HepG2 (cell line): Measurements from ENCODE around the gene BLVRB. TPM values are rescaled to one million over a fixed set of nuclear protein-coding genes. Genes with fewer than 3 reads are reported as not detected.

ENCODE experiments used
- ATRX ChIP-seq: sonication (generic); formaldehyde crosslinking; IDR thresholded peaks from 2 replicates; pipeline ENCODE4 v1.4.0; 2020; ENCODE audit warnings: missing genetic modification reagents, borderline replicate concordance
- FIP1L1 ChIP-seq: fragments of 200-400 bp; formaldehyde crosslinking; IDR thresholded peaks from 2 replicates; pipeline ENCODE4 v1.6.1; 2018; ENCODE audit warnings: low read depth, mild to moderate bottlenecking, low read length, moderate library complexity, borderline replicate concordance; ENCODE audit not compliant: insufficient read depth
- FOXP1 ChIP-seq, 2 experiments: fragments of 450-650 bp in 1 of 2; IDR thresholded peaks; 2 replicates each; pipeline ENCODE4 v1.6.1; 2017 to 2018; ENCODE audit warnings: antibody characterized with exemption in 1 of 2
- HDAC2 ChIP-seq: sonication (generic); formaldehyde crosslinking; IDR thresholded peaks from 2 replicates; pipeline ENCODE4 v1.4.0; 2020; ENCODE audit warnings: missing genetic modification reagents
- HMG20A ChIP-seq: IDR thresholded peaks from 2 replicates; pipeline ENCODE4 v1.6.1; 2016; ENCODE audit warnings: borderline replicate concordance
- RELA ChIP-seq: sonication (generic); formaldehyde crosslinking; IDR thresholded peaks from 2 replicates; pipeline ENCODE4 v1.4.0; 2020; ENCODE audit warnings: missing genetic modification reagents
- SIN3B ChIP-seq: fragments of 150-350 bp; IDR thresholded peaks from 2 replicates; pipeline ENCODE4 v1.6.1; 2014; ENCODE audit warnings: low read length
- SP1 ChIP-seq, 2 experiments: fragments of 450-650 bp in 1 of 2; sonication (generic) in 1 of 2; formaldehyde crosslinking in 1 of 2; IDR thresholded peaks; 2 replicates each; pipeline versions ENCODE4 v1.4.0 to v1.6.1; 2016 to 2020; ENCODE audit warnings: missing genetic modification reagents in 1 of 2
- ZNF235 ChIP-seq: sonication (generic); formaldehyde crosslinking; IDR thresholded peaks from 2 replicates; pipeline ENCODE4 v1.8.1; 2023; ENCODE audit warnings: mild to moderate bottlenecking, missing genetic modification reagents, borderline replicate concordance
- ZNF256 ChIP-seq: sonication (generic); formaldehyde crosslinking; conservative IDR thresholded peaks from 2 replicates; pipeline ENCODE4 v1.4.0; 2020; ENCODE audit warnings: missing genetic modification reagents
- ZNF30 ChIP-seq: sonication (generic); formaldehyde crosslinking; IDR thresholded peaks from 2 replicates; pipeline ENCODE4 v1.5.0; 2020; ENCODE audit warnings: mild to moderate bottlenecking, missing genetic modification reagents
- ZNF629 ChIP-seq: sonication (generic); formaldehyde crosslinking; conservative IDR thresholded peaks from 2 replicates; pipeline ENCODE4 v1.5.0; 2020; ENCODE audit warnings: missing genetic modification reagents
- ZNF768 ChIP-seq: sonication (generic); formaldehyde crosslinking; IDR thresholded peaks from 2 replicates; pipeline ENCODE4 v1.4.0; 2020; ENCODE audit warnings: missing genetic modification reagents
- polyA plus RNA-seq, 8 experiments: library from polyadenylated mRNA; depleted of rRNA in 3 of 8; stranded (reverse) in 7 of 8; unstranded in 1 of 8; fragments of >200 nt; fragmentation: Illumina TruSeq in 4 of 8; extraction: Trizol in 4 of 8; gene quantifications; 2 replicates each; pipeline versions ENCODE4 v1.2.1 to v1.2.3, GENCODE V29; 2011 to 2016; ENCODE audit warnings: low read depth in 4 of 8, missing spikeins in 1 of 8, mixed read lengths in 1 of 8; ENCODE audit not compliant: insufficient read depth in 1 of 8
- total RNA-seq, 5 experiments: library from RNA; depleted of rRNA; stranded (reverse); fragments of >200 nt; fragmentation: Illumina TruSeq; extraction: Trizol; gene quantifications; 2 replicates each; pipeline ENCODE4 v1.2.3, GENCODE V29; 2016; ENCODE audit warnings: low read depth in 1 of 5
- TF ChIP-seq, protein P1 (sequence below): sonication (generic); formaldehyde crosslinking; IDR thresholded peaks from 2 replicates; pipeline ENCODE4 v1.5.0; 2020; ENCODE audit warnings: missing genetic modification reagents
- TF ChIP-seq, protein P2 (sequence below): IDR thresholded peaks from 2 replicates; pipeline ENCODE4 v1.6.1; 2016; ENCODE audit warnings: missing compliant biosample characterization, missing genetic modification reagents, borderline replicate concordance
- TF ChIP-seq, protein P3 (sequence below): IDR thresholded peaks from 2 replicates; pipeline ENCODE4 v1.4.0; 2020; ENCODE audit warnings: mild to moderate bottlenecking, missing genetic modification reagents
- TF ChIP-seq, protein P4 (sequence below): sonication (generic); formaldehyde crosslinking; IDR thresholded peaks from 2 replicates; pipeline ENCODE4 v1.4.0; 2020; ENCODE audit warnings: missing genetic modification reagents, borderline replicate concordance
- TF ChIP-seq, protein P5 (sequence below): sonication (generic); formaldehyde crosslinking; IDR thresholded peaks from 2 replicates; pipeline ENCODE4 v1.4.0; 2020; ENCODE audit warnings: missing genetic modification reagents, low read depth, mild to moderate bottlenecking, borderline replicate concordance

Gene BLVRB
- total and polyA plus RNA-seq, 2 of the 13 experiments (the other 11 are each of a cell fraction or from before 2014, with no cell fraction given): 25.9 to 51.4 TPM

DNA sequence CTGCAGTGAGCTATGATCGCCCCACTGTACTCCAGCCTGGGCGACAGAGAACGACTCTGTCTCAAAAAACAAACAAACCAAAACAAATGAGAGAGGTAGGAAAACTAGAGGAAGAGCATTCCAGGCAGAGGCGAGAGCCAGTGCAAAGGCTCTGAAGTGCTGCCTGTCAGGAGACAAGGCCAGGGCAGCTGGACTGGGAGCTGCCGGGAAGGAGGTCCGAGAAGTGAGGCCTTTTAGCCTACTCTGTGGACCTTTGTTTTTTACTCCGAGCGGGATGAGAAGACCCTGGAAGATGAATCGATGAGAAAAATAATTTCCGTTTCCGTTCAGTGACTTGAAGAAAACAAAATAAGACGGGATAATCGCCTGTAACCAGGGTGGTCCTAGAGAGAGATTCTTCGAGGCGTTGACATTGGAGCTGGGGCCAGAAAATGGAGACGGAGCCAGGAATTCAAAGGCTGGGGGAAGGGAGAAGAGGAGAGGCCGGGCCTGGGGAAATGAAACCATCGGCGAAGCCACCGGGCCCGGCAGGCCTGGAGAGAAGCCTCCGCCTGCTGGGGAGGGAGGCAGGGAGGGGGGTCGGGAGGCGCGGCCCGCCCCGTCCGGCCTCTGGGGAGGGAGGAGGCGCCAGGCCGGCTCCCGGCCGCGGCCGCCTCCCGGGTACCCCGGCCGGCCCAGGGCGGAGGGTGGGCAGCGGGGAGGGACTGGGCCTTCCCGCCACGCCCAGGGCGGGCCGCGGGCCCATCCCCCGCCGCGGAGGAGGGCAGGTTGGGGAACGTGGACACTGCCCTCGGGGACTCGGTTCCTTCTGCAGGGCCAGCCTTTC, 31.9 kb downstream of the BLVRB start (continued):
- TF ChIP-seq, protein P1, sequence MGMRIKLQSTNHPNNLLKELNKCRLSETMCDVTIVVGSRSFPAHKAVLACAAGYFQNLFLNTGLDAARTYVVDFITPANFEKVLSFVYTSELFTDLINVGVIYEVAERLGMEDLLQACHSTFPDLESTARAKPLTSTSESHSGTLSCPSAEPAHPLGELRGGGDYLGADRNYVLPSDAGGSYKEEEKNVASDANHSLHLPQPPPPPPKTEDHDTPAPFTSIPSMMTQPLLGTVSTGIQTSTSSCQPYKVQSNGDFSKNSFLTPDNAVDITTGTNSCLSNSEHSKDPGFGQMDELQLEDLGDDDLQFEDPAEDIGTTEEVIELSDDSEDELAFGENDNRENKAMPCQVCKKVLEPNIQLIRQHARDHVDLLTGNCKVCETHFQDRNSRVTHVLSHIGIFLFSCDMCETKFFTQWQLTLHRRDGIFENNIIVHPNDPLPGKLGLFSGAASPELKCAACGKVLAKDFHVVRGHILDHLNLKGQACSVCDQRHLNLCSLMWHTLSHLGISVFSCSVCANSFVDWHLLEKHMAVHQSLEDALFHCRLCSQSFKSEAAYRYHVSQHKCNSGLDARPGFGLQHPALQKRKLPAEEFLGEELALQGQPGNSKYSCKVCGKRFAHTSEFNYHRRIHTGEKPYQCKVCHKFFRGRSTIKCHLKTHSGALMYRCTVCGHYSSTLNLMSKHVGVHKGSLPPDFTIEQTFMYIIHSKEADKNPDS (CRISPR knock-in tag): no peak
- TF ChIP-seq ATRX (CRISPR knock-in tag) (no peak), ZNF256 (CRISPR knock-in tag) (no peak), ZNF30 (CRISPR knock-in tag) (no peak), FOXP1 (IDR thresholded peaks at IDR 0.05) (no peak), FOXP1 (CRISPR knock-in tag; IDR thresholded peaks at IDR 0.05) (no peak), HMG20A (CRISPR knock-in tag) (no peak), ZNF235 (CRISPR knock-in tag) (no peak), SP1 (IDR thresholded peaks at IDR 0.05) (no peak), SP1 (CRISPR knock-in tag; IDR thresholded peaks at IDR 0.05) (peak; percentile 65), RELA (CRISPR knock-in tag) (no peak), SIN3B (no peak), HDAC2 (peak; percentile 46), ZNF629 (CRISPR knock-in tag) (no peak; the same call in 1 of the 2 replicates), ZNF768 (CRISPR knock-in tag) (peak; percentile 53), FIP1L1 (no peak)
- TF ChIP-seq, protein P2, sequence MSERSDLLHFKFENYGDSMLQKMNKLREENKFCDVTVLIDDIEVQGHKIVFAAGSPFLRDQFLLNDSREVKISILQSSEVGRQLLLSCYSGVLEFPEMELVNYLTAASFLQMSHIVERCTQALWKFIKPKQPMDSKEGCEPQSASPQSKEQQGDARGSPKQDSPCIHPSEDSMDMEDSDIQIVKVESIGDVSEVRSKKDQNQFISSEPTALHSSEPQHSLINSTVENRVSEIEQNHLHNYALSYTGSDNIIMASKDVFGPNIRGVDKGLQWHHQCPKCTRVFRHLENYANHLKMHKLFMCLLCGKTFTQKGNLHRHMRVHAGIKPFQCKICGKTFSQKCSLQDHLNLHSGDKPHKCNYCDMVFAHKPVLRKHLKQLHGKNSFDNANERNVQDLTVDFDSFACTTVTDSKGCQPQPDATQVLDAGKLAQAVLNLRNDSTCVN (CRISPR knock-in tag): no peak
- TF ChIP-seq, protein P3, sequence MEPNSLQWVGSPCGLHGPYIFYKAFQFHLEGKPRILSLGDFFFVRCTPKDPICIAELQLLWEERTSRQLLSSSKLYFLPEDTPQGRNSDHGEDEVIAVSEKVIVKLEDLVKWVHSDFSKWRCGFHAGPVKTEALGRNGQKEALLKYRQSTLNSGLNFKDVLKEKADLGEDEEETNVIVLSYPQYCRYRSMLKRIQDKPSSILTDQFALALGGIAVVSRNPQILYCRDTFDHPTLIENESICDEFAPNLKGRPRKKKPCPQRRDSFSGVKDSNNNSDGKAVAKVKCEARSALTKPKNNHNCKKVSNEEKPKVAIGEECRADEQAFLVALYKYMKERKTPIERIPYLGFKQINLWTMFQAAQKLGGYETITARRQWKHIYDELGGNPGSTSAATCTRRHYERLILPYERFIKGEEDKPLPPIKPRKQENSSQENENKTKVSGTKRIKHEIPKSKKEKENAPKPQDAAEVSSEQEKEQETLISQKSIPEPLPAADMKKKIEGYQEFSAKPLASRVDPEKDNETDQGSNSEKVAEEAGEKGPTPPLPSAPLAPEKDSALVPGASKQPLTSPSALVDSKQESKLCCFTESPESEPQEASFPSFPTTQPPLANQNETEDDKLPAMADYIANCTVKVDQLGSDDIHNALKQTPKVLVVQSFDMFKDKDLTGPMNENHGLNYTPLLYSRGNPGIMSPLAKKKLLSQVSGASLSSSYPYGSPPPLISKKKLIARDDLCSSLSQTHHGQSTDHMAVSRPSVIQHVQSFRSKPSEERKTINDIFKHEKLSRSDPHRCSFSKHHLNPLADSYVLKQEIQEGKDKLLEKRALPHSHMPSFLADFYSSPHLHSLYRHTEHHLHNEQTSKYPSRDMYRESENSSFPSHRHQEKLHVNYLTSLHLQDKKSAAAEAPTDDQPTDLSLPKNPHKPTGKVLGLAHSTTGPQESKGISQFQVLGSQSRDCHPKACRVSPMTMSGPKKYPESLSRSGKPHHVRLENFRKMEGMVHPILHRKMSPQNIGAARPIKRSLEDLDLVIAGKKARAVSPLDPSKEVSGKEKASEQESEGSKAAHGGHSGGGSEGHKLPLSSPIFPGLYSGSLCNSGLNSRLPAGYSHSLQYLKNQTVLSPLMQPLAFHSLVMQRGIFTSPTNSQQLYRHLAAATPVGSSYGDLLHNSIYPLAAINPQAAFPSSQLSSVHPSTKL (CRISPR knock-in tag): no peak
- TF ChIP-seq, protein P4, sequence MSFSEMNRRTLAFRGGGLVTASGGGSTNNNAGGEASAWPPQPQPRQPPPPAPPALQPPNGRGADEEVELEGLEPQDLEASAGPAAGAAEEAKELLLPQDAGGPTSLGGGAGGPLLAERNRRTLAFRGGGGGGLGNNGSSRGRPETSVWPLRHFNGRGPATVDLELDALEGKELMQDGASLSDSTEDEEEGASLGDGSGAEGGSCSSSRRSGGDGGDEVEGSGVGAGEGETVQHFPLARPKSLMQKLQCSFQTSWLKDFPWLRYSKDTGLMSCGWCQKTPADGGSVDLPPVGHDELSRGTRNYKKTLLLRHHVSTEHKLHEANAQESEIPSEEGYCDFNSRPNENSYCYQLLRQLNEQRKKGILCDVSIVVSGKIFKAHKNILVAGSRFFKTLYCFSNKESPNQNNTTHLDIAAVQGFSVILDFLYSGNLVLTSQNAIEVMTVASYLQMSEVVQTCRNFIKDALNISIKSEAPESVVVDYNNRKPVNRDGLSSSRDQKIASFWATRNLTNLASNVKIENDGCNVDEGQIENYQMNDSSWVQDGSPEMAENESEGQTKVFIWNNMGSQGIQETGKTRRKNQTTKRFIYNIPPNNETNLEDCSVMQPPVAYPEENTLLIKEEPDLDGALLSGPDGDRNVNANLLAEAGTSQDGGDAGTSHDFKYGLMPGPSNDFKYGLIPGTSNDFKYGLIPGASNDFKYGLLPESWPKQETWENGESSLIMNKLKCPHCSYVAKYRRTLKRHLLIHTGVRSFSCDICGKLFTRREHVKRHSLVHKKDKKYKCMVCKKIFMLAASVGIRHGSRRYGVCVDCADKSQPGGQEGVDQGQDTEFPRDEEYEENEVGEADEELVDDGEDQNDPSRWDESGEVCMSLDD (CRISPR knock-in tag): no peak
- TF ChIP-seq, protein P5, sequence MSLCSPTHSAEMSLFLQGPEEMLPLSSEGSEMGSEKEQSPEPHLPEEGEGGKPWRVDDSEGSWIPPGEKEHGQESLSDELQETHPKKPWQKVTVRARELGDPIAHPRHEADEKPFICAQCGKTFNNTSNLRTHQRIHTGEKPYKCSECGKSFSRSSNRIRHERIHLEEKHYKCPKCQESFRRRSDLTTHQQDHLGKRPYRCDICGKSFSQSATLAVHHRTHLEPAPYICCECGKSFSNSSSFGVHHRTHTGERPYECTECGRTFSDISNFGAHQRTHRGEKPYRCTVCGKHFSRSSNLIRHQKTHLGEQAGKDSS (CRISPR knock-in tag): no peak
